Esophagus squamous epithelium (tissue), 4 donors: ENCODE data around the gene C19orf85.
"Not testable (repeated sequence)": the region's sequence is repeated elsewhere in the genome, so short reads cannot be mapped to it uniquely, and the experiment has no call there.

Source experiments
- CTCF ChIP-seq, 6 experiments: fragments of 450-650 bp in 4 of 6; fragments of 200-600 bp in 2 of 6; sonication (generic) in 2 of 6; IDR thresholded peaks; one replicate each; pipeline ENCODE4 v1.5.1; 2016 to 2019; ENCODE audit warnings: antibody characterized with exemption in 6 of 6, mild to moderate bottlenecking in 4 of 6, moderate library complexity in 4 of 6
- POLR2A ChIP-seq, 4 donors: fragments of 450-650 bp; IDR thresholded peaks; one replicate each; pipeline ENCODE4 v1.6.1; 2017; ENCODE audit warnings: antibody characterized with exemption in 4 of 4, mild to moderate bottlenecking in 4 of 4, moderate library complexity in 3 of 4

- not testable (repeated sequence) for TF ChIP-seq CTCF, POLR2A (IDR thresholded peaks at IDR 0.05)
Observed at GRCh38 chr19:55448175-55448490, 16.4 kb downstream of the C19orf85 start.
